Gastrocnemius medialis (tissue), 4 donors: ENCODE data around the gene SFXN4. TPM values are rescaled to one million over a fixed set of nuclear protein-coding genes. Genes with fewer than 3 reads are reported as not detected.

Source experiments
- ATAC-seq, 2 donors: fragments of 150-250 bp; one replicate each; pipeline ENCODE4 v1.9.1; 2016
- DNase-seq, 2 donors: peaks; one replicate each; pipeline ENCODE4 v3.0.0-alpha.2; 2019
- H3K27ac ChIP-seq, 4 donors: fragments of 200-600 bp; sonication (generic); 1 replicate in 1 of 4; 2 replicates in 3 of 4; pipeline ENCODE4 v1.5.1; 2016 to 2018; ENCODE audit warnings: mild to moderate bottlenecking in 2 of 4, moderate library complexity in 1 of 4
- H3K27me3 ChIP-seq, 3 donors: fragments of 200-600 bp; sonication (generic) in 2 of 3; 1 replicate in 1 of 3; 2 replicates in 2 of 3; pipeline versions ENCODE4 v1.5.1 to v1.6.0; 2016 to 2019; ENCODE audit warnings: mild to moderate bottlenecking in 1 of 3, moderate library complexity in 1 of 3
- H3K36me3 ChIP-seq, 2 donors: fragments of 200-600 bp; sonication (generic) in 1 of 2; one replicate each; pipeline ENCODE4 v1.5.1; 2017 to 2018
- H3K4me1 ChIP-seq, 2 donors: fragments of 200-600 bp; sonication (generic) in 1 of 2; one replicate each; pipeline ENCODE4 v1.5.1; 2016 to 2017; ENCODE audit warnings: mild to moderate bottlenecking in 2 of 2
- H3K4me3 ChIP-seq, 4 donors: fragments of 200-600 bp; sonication (generic) in 3 of 4; 1 replicate in 1 of 4; 2 replicates in 3 of 4; pipeline ENCODE4 v1.5.1; 2016 to 2019; ENCODE audit warnings: mild to moderate bottlenecking in 2 of 4
- H3K9me3 ChIP-seq, 3 donors: fragments of 200-600 bp; sonication (generic) in 2 of 3; 1 replicate in 1 of 3; 2 replicates in 2 of 3; pipeline ENCODE4 v1.5.1; 2016 to 2019
- POLR2A ChIP-seq, 2 donors: fragments of 450-650 bp; IDR thresholded peaks; one replicate each; pipeline ENCODE4 v1.6.1; 2017; ENCODE audit warnings: antibody characterized with exemption in 2 of 2, mild to moderate bottlenecking in 2 of 2, moderate library complexity in 2 of 2
- in situ Hi-C, 4 donors: fragments of 200-750 bp; cut with MboI; loops; one replicate each; pipeline versions ENCODE4 v1.15.0 to v1.8.0; 2017; ENCODE audit warnings: low sequenced_read_pairs in 4 of 4
- intact Hi-C: fragments of 100-400 bp; cut with DNase I; formaldehyde crosslinking; loops from one replicate; pipeline ENCODE4 v1.15.1; 2023; ENCODE audit warnings: low total_unique reads
- total RNA-seq, 4 donors: library from RNA; depleted of rRNA; stranded (reverse); fragments of >200 nt; gene quantifications; one replicate each; pipeline versions ENCODE4 v1.1.0 to v1.2.3, GENCODE V29; 2016
- TF ChIP-seq, protein P1 (sequence below), 5 experiments: fragments of 450-650 bp in 3 of 5; fragments of 200-600 bp in 2 of 5; sonication (generic) in 2 of 5; IDR thresholded peaks in 4 of 5; conservative IDR thresholded peaks in 1 of 5; 1 replicate in 4 of 5; 2 replicates in 1 of 5; pipeline ENCODE4 v1.5.1; 2016 to 2019; ENCODE audit warnings: antibody characterized with exemption in 5 of 5, mild to moderate bottlenecking in 3 of 5, moderate library complexity in 3 of 5

Gene SFXN4
- total RNA-seq, 4 donors from 2014 or later = 25.6 to 69.7 (median 39.8) TPM

DNA sequence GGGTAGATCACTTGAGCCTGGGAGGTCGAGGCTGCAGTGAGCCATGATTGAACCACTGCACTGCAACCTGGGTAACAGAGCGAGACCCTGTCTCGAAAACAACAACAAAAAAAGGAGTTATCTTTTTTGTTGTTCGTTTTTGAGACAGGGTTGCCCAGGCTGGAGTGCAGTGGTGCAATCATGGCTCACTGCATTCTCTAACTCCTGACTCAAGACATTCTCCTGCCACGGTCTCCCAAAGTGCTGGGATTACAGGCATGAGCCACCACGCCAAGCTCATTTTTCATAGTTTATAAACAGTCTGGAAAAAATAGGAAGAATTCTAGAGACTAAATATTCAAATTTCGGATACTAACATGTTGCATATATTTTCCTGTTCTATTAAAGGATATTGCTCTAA is 29.4 kb downstream of the SFXN4 start:
- Histone ChIP-seq H3K27ac (peak overlapping the region in 1 of 4 donors; percentile 53), H3K4me1 (peaks cover 0 to 6% of the 10 kb centered on the region in 2 donors), H3K4me3 (no peak overlapping the region), H3K9me3 (no peaks in the 10 kb centered on the region), H3K36me3 (peaks cover 0 to 18% of the 10 kb centered on the region in 2 donors), H3K27me3 (no peaks in the 10 kb centered on the region)
- intact Hi-C loops (no loop called here), in situ Hi-C loops (no loop called here)
- TF ChIP-seq, protein P1, sequence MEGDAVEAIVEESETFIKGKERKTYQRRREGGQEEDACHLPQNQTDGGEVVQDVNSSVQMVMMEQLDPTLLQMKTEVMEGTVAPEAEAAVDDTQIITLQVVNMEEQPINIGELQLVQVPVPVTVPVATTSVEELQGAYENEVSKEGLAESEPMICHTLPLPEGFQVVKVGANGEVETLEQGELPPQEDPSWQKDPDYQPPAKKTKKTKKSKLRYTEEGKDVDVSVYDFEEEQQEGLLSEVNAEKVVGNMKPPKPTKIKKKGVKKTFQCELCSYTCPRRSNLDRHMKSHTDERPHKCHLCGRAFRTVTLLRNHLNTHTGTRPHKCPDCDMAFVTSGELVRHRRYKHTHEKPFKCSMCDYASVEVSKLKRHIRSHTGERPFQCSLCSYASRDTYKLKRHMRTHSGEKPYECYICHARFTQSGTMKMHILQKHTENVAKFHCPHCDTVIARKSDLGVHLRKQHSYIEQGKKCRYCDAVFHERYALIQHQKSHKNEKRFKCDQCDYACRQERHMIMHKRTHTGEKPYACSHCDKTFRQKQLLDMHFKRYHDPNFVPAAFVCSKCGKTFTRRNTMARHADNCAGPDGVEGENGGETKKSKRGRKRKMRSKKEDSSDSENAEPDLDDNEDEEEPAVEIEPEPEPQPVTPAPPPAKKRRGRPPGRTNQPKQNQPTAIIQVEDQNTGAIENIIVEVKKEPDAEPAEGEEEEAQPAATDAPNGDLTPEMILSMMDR (IDR thresholded peaks at IDR 0.05 in 4 of 5, conservative IDR thresholded peaks at IDR 0.05 in 1 of 5) = no peak
- TF ChIP-seq POLR2A (IDR thresholded peaks at IDR 0.05) = no peak
- ATAC-seq (no peak), DNase-seq (peak in 1 of 2 donors; percentile 8)

DNA sequence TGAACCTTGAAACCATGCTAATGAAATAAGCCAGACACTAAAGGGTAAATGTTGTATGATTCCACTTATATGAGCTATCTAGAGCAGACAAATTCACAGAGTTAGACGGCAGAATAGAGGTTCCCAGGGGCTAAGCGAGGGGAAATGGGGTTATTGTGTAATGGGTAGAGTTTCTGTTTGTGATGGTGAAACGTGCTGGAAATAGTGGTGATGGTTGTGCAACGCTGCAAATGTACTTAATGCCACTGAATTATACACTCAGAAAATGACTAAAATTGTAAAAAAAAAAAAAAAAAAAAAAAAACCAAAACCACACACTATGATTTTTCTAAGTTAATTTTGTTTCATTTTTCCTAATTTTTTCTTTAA is 30.0 kb downstream of the SFXN4 start:
- H3K9me3 ChIP-seq = no peaks in the 10 kb centered on the region
- DNase-seq = peak in 1 of 2 donors; percentile 21
- no peak for TF ChIP-seq POLR2A (IDR thresholded peaks at IDR 0.05)
- TF ChIP-seq, protein P1 (IDR thresholded peaks at IDR 0.05 in 4 of 5, conservative IDR thresholded peaks at IDR 0.05 in 1 of 5) = no peak
- no peaks in the 10 kb centered on the region for H3K27me3 ChIP-seq
- peaks cover 0 to 6% of the 10 kb centered on the region in 2 donors for H3K4me1 ChIP-seq
- H3K27ac ChIP-seq = peak overlapping the region in 3 of 4 donors; percentile 33 to 53 (median 42)
- intact Hi-C loops = no loop called here
- no peak for ATAC-seq
- in situ Hi-C loops = no loop called here
- H3K36me3 ChIP-seq = peaks cover 0 to 15% of the 10 kb centered on the region in 2 donors
- H3K4me3 ChIP-seq = no peak overlapping the region

DNA sequence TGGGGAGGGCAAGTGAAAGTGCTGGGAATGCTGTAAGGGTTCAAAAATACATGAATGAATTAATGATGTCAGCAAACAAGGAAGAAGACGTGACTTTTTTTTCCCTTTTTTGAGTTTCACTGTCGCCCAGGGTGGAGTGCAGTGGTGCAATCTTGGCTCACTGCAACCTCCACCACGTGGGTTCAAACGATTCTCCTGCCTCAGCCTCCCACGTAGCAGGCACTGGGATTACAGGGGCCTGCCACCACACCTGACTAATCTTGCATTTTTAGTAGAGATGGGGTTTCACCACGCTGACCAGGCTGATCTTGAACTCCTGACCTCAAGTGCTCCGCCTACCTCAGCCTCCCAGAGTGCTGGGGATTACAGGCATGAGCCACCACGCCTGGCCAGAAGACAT is 31.6 kb downstream of the SFXN4 start:
- Histone ChIP-seq H3K4me1 (peaks cover 0 to 6% of the 10 kb centered on the region in 2 donors), H3K4me3 (no peak overlapping the region), H3K27ac (peak overlapping the region in 1 of 4 donors; percentile 72), H3K27me3 (no peaks in the 10 kb centered on the region), H3K9me3 (no peaks in the 10 kb centered on the region), H3K36me3 (peaks cover 0 to 26% of the 10 kb centered on the region in 2 donors)
- intact Hi-C loops (no loop called here), in situ Hi-C loops (no loop called here)
- DNase-seq (peak in 1 of 2 donors; percentile 6), ATAC-seq (no peak)
- TF ChIP-seq, protein P1 (IDR thresholded peaks at IDR 0.05 in 4 of 5, conservative IDR thresholded peaks at IDR 0.05 in 1 of 5) = no peak
- TF ChIP-seq POLR2A (IDR thresholded peaks at IDR 0.05) = no peak

DNA sequence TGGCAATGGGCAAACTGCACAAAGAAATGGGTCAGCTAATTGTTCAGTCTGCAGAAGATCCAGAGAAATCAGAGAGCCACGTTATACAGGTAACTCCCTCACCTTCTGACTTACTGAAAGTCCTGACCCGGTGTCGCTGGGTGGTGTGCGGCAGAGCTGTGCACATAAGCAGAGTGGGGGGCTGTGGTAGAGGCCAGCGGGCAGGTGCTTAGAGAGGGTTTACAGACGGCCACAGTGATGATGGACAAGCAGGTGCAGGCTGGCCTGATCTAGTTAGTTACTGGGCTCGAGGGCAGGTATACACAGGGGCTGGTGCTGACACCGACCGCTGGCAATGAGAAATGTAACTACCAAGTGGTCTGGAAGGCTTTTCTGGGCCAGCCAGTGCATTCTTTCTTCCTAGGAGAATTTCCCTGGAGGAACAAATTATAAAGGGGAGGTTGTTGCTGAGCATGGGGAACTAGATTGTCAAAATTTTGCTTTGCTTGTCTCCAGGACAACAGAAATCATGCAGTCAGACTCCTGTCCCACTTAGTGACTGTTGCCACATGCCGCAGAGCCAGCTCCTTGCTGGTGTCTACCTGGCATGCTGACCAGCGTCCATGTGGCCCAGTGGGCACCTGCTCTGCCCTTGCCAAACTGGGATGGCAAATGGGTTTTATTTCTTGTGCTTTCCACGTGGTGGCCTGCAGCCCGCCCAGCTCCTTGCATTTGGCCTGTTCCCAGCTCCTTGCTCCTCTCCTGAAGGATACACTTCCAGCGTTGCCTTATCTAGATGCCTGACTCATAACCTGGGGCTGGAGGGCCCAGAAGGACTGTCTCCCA is 32.8 kb downstream of the SFXN4 start:
- H3K9me3 ChIP-seq = no peaks in the 10 kb centered on the region
- intact Hi-C loops = no loop called here

More for the DNA sequence above, 32.8 kb downstream of the SFXN4 start:
- in situ Hi-C loops = no loop called here
- TF ChIP-seq, protein P1 (IDR thresholded peaks at IDR 0.05 in 4 of 5, conservative IDR thresholded peaks at IDR 0.05 in 1 of 5) = no peak
- no peak for TF ChIP-seq POLR2A (IDR thresholded peaks at IDR 0.05)
- peak in 1 of 2 donors; percentile 67 for DNase-seq
- Histone ChIP-seq H3K4me3 (no peak overlapping the region), H3K4me1 (peaks cover 0 to 6% of the 10 kb centered on the region in 2 donors), H3K27ac (peak overlapping the region in 3 of 4 donors; percentile 65 to 73 (median 72)), H3K36me3 (peaks cover 0 to 26% of the 10 kb centered on the region in 2 donors), H3K27me3 (no peaks in the 10 kb centered on the region)
- peak; percentile 24 to 45 for ATAC-seq
